HG02610 (cell line): ENCODE data around the gene CFAP206.

Experiments used
- ATAC-seq: cut with Tn5 transposase; IDR thresholded peaks from one replicate; pipeline ENCODE4 v1.9.1; 2021; ENCODE audit warnings: mild to moderate bottlenecking, moderate library complexity; ENCODE audit not compliant: unreplicated experiment

Gene CFAP206

GRCh38 chr6:87407901-87408720, at the start of gene CFAP206:
CFAP206 (plus strand) TSS chr6:87407972; CDS start chr6:87409840, 1,868 bp downstream.
- ATAC-seq = peak; percentile 88

GRCh38 chr6:87364602-87365252, 43.0 kb upstream of the CFAP206 start:
- ATAC-seq = no peak

- no peak for ATAC-seq
These were observed 41.5 kb upstream of the CFAP206 start for GRCh38 chr6:87366072-87366827.

GRCh38 chr6:87366899-87367298, 40.9 kb upstream of the CFAP206 start:
- no peak for ATAC-seq

- ATAC-seq = no peak
These were observed 34.4 kb upstream of the CFAP206 start for GRCh38 chr6:87373377-87373776.

GRCh38 chr6:87375315-87375714, 32.5 kb upstream of the CFAP206 start:
- ATAC-seq = no peak

GRCh38 chr6:87376643-87377042, 31.1 kb upstream of the CFAP206 start:
- ATAC-seq = no peak

GRCh38 chr6:87378947-87379346, 28.8 kb upstream of the CFAP206 start:
- ATAC-seq = no peak

- ATAC-seq = no peak
These were observed 24.9 kb upstream of the CFAP206 start for GRCh38 chr6:87382861-87383260.

GRCh38 chr6:87384038-87384437, 23.7 kb upstream of the CFAP206 start:
- ATAC-seq = no peak

GRCh38 chr6:87384449-87384848, 23.3 kb upstream of the CFAP206 start:
- no peak for ATAC-seq

GRCh38 chr6:87391334-87391733, 16.4 kb upstream of the CFAP206 start:
- ATAC-seq = peak; percentile 59

- peak; percentile 78 for ATAC-seq
These were observed 14.6 kb upstream of the CFAP206 start for GRCh38 chr6:87393026-87393622.

GRCh38 chr6:87395431-87395830, 12.3 kb upstream of the CFAP206 start:
- no peak for ATAC-seq

- no peak for ATAC-seq
These were observed 11.0 kb upstream of the CFAP206 start for GRCh38 chr6:87396595-87397392.

- no peak for ATAC-seq
These were observed 10.1 kb upstream of the CFAP206 start for GRCh38 chr6:87397656-87398055.

- no peak for ATAC-seq
These were observed 5.9 kb upstream of the CFAP206 start for GRCh38 chr6:87401832-87402231.

- ATAC-seq = peak; percentile 20
These were observed 241 bp upstream of the CFAP206 start for GRCh38 chr6:87407561-87407900.

- ATAC-seq = no peak
These were observed 966 bp downstream of the CFAP206 start for GRCh38 chr6:87408721-87409155.

GRCh38 chr6:87419266-87419665, 11.5 kb downstream of the CFAP206 start:
- no peak for ATAC-seq
